NCI-H1436 (cell line): ENCODE results near the gene AMIGO3.
"Not testable (repeated sequence)": the region's sequence is repeated elsewhere in the genome, so short reads cannot be mapped to it uniquely, and the experiment has no call there.

ENCODE experiments used
- DNase-seq: peaks from one replicate; lab custom pipeline; 2025; lab: John Stamatoyannopoulos, UW

Gene AMIGO3, protein sequence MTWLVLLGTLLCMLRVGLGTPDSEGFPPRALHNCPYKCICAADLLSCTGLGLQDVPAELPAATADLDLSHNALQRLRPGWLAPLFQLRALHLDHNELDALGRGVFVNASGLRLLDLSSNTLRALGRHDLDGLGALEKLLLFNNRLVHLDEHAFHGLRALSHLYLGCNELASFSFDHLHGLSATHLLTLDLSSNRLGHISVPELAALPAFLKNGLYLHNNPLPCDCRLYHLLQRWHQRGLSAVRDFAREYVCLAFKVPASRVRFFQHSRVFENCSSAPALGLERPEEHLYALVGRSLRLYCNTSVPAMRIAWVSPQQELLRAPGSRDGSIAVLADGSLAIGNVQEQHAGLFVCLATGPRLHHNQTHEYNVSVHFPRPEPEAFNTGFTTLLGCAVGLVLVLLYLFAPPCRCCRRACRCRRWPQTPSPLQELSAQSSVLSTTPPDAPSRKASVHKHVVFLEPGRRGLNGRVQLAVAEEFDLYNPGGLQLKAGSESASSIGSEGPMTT

DNA sequence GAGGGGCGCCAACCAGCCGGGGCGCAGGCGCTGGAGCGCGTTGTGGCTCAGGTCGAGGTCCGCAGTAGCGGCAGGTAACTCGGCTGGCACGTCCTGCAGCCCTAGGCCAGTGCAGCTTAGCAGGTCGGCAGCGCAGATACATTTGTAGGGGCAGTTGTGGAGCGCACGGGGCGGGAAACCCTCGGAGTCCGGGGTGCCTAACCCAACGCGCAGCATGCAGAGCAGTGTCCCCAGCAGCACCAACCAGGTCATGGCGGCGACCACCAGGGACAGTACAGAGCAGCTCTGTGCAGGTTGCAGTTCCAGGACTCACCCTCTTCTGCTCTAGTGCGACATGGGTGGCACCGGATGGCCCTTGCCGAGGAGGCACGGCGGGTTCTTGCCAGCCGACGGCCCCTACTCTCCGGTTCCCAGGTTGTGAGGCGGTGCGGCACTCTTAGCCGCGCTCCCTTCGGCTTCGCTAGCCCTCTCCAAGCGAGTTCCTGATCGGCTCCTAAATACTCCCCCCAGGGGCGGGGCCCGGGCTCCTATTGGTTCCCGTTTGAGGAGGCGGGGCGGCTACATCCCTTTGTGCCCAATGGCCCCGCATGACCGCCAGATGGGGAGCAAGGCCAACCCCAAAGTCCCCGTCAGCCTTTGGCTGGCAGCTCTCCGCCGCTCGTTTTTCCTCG lies at the start of gene AMIGO3:
Gene AMIGO3, minus strand, starts transcription at position 471 of the 671 bp plus-strand sequence. Its CDS starts 219 bp downstream, at position 252.
- peak; percentile 87 for DNase-seq

DNA sequence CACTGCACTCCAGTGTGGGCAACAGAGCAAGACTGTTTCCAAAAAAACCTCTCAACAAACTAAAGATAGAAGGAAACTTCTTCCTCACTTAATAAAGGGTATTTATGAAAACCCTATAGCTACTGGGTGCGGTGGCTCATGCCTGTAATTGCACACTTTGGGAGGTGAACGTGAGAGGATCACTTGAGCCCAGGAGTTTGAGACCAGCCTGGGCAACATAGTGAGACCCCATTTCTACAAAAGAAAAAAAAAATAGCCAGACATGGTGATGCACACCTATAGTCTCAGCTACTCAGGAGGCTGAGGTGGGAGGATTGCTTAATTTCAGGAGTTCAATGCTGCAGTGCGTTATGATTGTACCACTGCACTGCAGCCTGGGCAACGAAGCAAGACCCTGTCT lies 44.5 kb upstream of the AMIGO3 start:
- DNase-seq, result no peak

DNA sequence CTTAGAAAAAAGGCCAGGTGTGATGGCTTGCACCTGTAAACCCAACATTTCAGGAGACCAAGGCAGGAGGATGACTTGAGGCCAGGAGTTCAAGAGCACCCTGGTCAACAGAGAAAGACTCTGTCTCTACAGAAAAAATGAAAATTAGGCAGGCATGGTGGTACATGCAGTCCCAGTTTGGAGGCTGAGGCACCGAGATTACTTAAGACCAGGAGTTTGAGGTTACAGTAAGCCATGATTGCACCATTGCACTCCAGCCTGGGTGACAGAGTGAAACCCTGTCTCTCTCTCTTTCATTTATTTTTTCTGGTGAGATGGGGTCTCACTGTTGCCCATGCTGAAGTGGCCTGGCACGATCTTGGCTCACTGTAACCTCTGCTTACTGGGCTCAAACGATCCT lies 42.2 kb upstream of the AMIGO3 start:
- no peak for DNase-seq

DNA sequence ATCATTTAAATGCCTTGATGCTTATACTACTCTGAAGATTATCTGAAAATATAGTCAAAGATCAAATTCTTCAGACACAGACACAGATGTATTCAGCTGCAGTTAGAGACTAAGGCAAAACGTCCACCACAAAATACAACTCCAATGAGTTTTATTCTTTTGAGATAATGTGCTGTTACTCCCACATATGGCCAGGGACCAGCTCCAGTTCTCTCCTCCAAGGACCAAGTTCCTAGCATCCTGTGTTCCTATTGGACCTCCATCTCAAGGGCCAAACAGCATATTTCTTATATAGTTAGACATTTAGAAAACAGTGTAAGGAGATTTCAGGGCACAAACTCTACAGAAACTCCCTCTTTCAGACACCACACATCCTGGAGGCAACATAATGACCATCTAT lies 39.7 kb upstream of the AMIGO3 start:
- DNase-seq, result no peak

DNA sequence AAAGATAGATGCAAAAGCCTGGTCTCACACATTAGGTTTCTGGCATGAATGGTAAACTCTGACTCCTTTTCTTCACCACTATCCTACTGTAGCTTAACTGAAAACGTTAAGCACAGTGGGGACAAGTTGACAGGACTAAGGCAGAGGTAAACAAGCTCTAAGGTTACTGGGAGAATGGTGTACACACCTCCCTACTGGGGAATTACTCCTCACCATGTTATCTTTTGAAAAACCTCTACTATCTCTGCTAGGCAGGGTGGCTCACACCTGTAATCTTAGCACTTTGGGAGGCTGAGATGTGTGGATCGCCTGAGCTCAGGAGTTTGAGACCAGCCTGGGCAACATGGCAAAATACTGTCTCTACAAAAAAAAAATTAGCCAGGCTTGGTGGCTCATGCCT lies 37.7 kb upstream of the AMIGO3 start:
- no peak for DNase-seq

DNA sequence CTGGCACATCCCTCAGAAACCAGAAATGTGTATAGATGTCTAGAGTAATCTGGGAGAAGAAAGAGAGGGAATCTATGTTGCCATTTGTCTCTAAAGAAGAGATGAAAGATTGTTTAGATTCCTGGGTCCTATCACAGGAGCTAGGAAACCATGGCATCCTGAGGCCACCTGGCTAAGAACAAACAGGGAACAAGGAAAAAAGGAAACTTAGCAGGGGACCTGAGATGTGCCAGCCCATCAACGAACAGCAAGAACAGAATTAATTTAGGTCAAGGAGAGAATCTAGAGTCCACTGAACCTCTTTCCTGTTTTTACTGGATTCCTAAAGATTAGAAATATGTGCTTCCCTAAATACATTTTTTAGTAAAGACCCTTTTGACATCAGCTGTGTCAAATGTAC lies 36.6 kb upstream of the AMIGO3 start:
- no peak for DNase-seq

DNA sequence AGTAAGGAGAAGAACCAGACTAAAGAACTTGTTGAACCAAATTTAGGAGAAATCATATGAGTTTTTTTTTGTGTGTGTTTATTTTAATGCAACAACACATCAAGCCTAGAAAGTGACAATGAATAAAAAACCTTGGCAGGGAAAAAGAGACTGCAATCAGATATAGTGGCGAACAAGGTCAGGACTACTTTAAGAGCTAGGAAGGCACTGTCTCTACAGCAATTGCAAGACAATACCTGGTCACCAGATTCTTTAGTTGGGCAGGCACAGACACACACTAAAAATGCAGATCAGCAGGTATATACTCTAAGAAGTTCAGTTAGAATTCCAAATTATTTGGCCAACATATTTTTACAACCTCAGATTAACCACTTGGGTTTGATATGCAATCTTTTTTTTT lies 35.1 kb upstream of the AMIGO3 start:
- no peak for DNase-seq

DNA sequence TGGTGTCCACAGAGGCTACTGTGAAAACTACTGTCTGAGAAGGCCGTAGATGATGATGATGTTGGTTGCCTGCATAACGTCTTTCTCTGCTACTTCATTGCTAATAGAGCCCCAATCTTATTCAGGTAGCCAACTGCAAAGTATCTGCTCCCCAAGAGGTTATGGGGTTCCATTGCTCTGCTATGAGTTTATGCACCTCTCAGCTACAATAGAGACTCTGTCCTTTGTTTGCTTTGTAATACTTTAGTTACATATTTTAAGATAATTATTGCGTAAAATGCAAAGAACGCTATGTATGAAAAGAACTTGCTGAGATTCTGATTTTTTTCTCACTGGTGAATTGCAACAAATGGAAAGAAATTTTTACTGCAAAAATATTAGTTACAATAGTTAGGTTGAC lies 32.0 kb upstream of the AMIGO3 start:
- DNase-seq, result no peak

DNA sequence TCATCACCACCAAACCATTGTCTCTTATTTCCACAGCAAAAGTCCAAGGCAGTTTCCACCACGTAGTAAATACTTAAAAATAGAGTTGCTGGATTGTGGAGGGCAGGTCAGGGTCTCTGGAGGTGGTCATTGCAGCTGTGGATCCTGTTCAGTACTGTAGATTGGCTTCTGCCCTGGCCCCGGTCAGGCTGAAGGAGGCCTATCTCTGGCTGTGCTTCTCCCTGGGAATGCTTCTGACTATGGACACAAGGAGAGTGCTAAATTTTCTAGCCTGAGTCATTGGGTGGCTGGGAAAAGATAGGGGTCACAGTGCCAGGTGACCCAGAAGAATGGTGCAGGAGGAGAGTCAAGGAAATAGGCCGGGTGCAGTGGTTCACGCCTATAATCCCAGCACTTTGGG lies 30.6 kb upstream of the AMIGO3 start:
- no peak for DNase-seq

DNA sequence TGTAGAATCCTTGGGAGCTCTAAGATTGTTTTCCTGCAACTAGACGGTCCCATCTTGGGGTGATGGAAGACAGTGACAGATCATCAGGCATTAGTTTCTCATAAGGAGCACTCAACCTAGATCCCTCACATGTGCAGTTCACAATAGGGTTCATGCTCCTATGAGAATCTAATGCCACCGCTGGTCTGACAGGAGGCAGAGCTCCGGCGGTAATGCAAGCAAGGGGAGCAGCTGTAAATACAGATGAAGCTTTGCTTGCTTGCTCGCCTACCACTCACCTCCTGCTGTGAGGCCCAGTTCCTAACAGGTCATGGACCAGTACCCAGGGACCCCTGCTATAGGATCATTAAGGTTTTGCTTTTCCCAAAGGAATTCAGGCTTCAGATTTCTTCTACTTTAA lies 29.4 kb upstream of the AMIGO3 start:
- DNase-seq, result not testable (repeated sequence)

DNA sequence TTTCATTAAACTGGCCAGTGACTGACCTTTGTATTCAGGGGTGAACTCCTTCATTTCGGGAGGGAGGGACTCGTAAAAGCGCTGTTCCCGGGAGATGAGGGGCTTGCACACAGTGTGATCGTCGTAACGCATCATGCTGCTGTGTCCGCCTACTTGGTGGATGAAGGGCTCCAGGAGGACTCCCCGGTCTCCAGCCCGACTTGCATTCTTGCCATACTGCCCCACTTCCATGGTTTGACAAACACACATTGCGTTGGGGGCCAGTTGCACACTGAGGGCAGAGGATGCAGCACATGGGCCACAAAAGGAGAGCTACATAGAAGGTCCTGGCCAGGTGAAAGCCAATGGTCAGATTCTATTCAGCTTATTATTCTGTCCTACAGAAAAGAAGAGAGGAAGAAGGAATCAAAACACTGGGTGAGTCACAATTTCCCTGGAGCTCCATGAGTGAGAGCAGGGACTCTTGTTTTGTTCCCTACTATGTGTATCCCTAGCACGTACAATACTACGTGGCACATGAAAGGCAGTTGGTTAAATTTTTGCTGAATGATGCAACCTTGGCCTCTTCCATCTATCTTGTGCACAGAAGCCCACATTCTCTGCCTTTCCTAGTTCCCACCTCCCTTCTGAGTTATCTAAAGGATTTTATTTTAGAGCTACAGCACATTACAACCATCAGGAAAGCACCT lies 28.5 kb upstream of the AMIGO3 start:
- DNase-seq, result no peak

DNA sequence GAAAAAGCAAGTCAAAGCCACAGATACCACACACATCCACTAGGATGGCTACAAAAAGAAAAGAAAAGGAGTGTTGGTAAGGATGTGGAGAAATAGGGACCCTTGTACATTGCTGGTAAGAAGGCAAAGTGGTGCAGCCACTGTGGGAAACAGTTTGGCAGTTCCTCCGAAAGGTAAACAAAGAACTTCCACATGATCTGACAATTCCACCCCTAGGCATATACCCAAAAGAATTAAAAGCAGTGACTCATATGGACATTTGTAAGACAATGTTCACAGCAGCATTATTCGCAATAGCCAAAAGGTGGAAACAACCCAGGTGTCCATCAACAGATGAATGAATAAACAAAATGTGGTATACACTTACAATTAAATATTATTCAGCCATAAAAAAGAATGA lies 26.5 kb upstream of the AMIGO3 start:
- no peak for DNase-seq

DNA sequence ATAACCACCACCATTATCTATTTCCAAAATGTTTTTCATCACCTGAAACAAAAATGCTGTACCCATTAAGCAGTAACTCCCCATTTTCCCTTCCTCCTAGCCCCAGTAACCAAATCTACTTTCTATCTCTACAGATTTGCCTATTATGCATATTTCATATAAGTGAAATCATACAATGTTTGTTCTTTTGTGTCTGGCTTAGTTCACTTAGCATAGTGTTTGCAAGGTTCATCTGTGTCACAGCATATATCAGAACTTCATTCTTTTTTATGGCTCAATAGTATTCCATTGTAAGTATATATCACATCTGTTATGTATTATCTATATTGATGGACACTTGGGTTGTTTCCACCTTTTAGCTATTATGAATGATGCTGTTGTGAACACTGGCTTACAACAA lies 20.9 kb upstream of the AMIGO3 start:
- no peak for DNase-seq

DNA sequence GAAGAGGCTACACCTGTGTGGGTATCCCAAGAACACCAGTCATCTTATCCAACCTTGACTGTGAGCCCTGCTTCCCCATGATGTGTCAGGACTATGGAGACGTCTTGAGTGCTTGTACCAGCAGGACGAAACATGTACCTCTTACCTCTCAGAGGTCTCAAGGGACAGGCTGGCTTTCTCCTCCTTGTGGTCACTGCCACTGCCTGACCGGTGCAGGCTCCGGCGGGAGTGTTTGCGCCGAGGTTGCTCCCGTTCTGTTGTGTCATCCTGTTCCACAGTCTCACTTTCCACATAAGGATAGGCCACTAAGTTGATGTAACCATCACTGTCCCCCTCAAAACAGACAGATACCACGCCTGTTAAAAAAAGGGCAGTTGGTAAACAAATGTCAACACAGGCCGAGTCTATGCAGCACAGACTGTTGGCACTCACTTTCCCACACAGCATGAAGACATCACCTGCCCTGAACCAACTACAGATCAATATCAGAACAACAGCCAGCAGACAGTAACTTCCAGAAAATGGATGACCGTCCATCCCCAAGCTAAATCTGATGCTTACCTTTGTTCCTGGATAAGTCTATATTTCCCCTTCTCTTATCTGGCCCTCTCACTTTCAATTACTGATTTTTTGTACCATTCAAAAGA lies 18.7 kb upstream of the AMIGO3 start:
- DNase-seq, result no peak

DNA sequence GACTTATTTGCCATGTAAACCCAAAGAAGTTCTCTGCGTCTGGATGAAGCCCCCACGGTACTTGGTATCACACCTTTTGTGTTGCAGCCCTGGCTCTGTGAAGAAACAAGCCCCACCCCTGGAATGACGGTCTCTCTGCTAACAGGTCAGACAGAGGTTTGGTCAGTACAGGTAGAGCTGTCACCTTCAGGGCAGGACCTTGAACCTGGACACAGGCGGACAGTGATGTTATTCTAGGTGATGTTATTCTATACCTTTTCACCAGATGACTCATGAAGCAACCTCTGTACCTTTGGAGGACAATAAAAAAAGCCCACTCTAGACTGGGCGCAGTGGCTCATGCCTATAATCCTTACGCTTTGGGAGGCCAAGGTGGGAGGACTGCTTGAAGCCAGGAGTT lies 15.3 kb upstream of the AMIGO3 start:
- DNase-seq, result no peak

DNA sequence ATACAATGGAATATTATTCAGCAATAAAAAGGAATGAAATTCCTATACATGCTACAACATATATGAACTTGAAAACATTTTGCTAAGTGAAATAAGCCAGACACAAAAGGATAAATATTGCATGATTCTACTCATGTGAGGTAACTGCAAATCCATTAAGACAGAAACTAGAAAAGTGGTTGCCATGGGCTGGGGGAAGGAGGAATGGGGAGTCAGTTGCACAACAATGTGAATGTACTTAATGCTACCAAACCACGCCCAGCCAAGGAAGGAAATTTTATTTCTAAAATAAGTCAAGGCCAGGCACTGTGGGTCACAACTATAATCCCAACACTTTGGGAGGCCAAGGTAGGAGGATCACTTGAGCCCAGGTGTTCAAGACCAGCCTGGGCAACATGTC lies 14.1 kb upstream of the AMIGO3 start:
- DNase-seq, result no peak

DNA sequence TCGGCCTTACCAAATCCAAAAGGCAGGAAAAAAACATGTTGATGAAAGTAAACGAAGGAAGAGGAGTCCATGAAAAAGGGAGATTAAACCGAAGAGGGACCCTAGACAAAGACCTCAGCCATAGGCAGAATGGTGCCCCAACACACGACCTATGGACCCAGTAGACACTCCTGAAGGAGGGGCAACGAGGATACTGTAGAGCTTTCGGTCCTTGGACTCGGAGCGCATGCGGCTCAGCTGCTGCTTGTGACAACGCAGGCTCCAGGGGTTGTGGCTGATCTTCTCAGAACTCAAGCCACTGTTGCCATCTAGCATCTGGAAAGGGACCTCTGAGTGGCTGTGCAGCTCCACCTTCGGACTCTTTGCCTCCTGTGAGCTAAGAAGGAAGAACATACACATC lies 13.1 kb upstream of the AMIGO3 start:
- no peak for DNase-seq

DNA sequence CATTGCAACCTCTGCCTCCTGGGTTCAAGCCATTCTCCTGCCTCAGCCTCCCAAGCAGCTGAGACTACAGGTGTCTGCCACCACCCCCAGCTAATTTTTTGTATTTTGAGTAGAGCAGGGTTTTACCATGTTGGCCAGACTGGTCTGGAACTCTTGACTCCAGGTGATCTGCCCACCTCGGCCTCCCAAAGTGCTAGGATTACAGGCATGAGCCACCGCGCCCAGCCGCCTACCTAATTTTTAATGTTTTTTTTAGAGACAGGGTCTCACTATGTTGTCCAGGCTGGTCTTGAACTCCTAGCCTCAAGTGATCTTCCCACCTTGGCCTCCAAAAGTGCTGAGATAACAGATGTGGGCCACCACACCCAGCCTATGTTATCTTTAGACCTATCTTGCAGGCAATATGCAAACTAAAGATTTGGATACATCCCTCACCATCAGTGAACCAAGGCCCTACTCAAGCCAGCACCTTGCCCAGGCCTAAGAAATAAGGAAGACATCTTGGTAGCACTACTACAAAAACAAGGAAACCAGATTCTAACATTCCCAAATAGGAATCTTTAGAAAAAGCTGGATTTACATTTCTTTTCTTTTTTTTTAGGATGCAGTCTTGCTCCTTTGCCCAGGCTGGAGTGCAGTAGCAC lies 10.6 kb upstream of the AMIGO3 start:
- no peak for DNase-seq

DNA sequence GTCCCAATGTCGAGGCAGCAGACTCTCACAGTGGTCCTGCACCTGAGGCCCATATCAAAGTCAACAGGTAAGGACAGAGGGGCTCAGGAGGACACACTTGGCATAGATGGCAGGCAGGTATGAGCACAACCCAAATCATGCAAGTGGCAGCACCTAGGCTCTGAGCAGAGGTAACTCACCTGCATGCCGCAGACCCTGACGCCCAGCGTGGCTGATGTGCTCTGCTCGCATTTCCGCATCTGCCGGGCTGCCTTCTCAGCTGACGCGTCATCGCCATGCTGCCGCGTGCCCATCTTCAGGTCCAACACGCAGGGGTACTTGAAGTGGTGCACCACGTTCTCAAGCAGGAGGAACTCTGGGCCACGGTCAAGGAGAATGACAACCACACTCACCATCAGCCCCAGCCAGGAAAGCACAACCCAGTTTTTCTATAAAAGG lies 8.5 kb upstream of the AMIGO3 start:
- no peak for DNase-seq

DNA sequence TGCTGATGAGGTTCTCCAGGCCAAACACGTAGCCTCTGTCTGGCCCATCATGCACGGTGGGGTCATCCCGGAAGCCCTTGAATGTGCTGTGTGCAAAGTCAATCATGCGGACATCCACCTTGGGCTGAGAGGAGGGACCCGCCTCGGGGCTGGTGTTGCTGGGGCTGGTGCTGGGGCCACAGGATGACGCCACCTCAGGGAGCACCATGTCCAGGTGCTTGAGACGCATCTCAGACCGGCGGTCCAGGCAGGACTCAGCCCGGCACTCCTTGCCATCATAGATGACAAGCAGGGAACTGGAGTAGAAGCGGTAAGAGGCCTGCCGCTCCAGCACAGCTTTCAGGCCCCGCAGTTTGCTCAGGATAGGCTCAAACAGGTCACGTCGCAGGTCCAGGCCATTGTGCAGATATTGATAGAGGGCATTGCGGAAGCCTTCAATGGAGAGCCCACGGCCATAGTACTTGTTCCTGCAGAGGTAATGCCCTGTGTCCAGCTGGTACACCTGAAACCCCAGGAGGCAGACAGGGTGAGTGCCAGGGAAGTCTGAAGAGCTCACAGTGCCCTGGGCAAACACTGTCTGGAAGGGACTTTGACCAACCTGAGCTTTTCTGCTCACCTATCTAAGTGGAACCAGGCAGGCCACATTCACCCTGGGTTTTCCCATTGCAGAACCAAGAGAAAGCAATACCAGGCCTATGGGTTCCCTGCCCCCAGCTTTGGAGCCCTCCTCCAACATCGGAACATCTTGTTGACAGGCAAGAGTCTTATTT lies 7.9 kb upstream of the AMIGO3 start:
- DNase-seq, result no peak
